LNCAP (cell line): ENCODE results near the gene KDM5A.

Source experiments
- TF ChIP-seq, protein P1 (sequence below): fragments of 450-650 bp; IDR thresholded peaks from 2 replicates; pipeline ENCODE4 v1.5.1; 2017; ENCODE audit warnings: mild to moderate bottlenecking

Gene KDM5A

DNA sequence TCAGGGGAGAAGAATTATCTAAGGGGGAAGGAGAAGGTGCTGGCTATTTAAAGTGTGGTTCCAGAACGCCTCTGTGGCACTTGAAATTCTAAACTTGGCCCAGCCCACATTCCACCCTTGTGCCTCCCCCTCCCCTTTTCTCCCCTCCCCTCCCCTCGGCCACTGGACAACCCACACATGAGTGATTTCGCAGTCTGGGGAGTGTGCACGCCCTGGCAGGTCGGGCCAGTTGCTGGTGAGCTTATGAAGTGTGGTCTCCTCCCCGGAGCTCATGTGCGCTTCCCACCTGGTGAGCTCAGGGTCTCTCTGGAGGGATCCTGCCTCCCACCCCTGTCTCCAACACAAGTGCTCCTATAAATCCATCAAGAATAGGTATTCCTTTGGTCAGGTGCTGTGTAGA is 126.3 kb downstream of the KDM5A start, which contains the start of gene SLC6A13:
SLC6A13 (minus strand) TSS at position 20 of the 400 bp plus-strand sequence. CDS start 2,784 bp downstream, outside the sequence.
- TF ChIP-seq, protein P1, sequence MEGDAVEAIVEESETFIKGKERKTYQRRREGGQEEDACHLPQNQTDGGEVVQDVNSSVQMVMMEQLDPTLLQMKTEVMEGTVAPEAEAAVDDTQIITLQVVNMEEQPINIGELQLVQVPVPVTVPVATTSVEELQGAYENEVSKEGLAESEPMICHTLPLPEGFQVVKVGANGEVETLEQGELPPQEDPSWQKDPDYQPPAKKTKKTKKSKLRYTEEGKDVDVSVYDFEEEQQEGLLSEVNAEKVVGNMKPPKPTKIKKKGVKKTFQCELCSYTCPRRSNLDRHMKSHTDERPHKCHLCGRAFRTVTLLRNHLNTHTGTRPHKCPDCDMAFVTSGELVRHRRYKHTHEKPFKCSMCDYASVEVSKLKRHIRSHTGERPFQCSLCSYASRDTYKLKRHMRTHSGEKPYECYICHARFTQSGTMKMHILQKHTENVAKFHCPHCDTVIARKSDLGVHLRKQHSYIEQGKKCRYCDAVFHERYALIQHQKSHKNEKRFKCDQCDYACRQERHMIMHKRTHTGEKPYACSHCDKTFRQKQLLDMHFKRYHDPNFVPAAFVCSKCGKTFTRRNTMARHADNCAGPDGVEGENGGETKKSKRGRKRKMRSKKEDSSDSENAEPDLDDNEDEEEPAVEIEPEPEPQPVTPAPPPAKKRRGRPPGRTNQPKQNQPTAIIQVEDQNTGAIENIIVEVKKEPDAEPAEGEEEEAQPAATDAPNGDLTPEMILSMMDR = no peak

DNA sequence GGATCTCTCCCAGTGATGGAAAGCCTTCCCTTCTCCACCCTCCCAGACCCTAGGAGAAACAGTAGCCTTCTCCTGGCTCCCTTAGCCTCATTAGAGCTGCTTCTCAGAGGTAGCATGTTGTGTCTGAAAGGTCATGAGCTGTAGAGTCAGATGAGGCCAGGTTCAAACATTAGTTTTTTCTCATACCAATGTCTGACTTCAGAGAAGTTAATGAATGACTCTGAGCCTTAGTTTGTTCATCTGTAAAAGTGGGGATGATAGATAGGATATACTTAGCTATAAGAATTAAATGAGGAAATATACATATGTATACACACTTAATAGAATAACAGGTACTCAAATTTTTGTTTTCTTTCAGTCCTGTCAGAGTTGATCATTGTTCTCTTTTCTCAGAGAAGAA is 127.0 kb downstream of the KDM5A start:
- TF ChIP-seq, protein P1 = no peak

DNA sequence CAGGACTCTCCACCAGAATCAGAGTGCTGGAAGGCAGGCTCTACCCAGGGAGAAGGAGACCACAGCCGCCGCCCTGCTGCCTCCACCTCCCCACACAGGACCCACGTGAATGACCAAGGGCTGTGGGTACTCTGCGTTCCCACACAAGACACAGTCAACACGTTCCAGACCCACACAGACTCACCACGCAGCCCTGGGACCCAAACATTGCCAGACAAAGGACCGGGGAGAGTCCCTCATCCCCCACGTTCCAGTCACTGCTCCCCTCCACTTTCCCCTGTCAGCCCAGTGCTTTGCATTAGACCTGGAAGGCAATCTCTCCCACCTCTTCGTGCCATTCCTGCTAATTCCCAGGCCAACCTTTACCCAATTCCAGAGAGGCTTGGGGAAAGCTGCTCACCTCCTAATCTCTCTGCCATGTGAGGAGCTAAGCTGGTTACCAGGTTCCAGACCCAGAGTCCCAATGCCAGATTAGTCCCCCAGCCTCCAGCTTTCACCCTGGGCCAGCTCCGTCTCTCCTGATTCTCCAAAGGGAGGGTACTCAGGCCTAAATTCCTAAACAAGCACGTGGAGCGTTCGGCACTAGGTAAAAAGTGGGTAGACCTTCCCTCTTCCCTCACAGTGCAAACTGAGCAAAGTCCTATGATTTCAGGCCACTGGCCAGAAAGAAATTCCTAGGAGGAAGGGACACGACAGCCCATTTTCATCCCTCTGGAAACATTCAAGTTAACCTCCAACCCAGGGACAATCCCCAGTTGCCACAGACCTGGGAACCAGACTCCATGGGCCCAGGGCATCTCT is 131.4 kb downstream of the KDM5A start:
- TF ChIP-seq, protein P1 = no peak

DNA sequence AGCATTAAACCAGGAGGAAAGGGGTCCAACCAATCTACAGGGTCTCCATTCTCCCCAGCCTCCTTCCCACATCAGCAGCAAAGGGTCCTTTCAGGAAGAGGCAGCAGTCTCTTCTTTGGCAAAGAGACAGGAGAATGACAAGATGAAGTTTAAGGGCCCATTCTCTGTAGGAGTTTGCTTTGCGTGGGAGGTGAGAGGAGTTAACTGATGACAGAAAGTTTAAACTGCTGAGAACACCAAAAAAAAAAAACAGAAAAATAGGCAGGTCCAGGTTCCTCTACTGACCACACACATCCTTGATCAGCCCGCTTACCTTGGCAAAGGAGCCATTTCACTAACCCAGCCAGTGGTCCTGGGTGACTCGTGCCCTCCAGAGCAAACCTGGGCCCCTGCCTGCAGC is 132.2 kb downstream of the KDM5A start:
- TF ChIP-seq, protein P1 = no peak

DNA sequence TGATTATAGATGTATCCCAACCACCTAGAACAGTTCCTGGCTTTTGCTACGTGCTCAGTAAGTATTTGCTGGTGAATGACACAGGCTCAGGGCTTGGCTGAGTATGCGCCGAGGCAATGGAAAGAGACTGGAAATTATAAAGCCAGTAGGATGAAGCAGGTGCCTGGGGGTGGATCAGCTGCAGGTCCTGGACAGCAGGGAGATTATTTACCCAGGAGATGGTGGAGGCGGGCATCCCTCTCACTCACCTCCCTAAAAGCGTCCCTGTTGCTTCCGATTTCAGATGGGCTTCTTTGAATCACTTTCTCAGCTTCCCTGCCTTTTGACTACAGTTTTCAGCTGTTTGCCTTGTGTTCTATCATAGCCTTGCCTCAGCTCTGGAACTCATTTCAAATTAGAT is 132.9 kb downstream of the KDM5A start:
- TF ChIP-seq, protein P1 = no peak

DNA sequence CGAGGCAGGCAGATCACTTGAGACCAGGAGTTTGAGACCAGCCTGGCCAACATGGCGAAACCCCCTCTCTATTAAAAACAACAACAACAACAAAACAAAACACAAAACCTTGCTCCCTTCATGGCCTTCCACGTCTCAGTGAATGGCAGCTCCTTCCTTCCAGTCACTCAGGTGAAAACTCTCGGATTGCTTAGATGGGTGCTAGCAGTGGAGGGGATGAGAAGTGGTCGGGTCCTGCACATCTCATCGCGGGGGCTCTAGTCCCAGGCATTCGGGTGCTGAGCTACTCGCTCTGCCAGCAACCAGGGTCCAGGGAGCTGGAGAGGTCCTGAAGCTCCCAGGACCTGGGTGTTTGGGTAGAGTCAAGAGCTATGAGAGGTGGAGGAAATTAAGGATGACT is 134.2 kb downstream of the KDM5A start:
- TF ChIP-seq, protein P1 = no peak

DNA sequence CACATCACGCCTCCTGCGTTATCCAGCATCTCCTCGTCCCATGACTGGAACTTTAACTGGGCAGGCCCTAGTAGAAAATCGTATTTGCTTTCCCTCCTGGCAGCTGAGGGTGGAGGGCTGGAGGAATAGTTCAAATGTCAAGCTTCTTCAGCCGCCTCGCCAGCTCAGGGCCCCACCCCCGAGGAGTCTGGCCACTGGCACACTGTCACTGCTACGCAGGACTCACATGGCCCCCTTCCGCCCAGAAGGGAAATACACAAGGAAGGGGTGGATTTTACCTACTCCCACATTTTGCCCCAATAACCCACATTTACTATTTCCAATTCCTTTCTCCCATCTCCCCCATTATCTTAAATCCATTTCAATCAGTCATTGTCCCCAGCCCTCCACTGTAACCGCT is 135.1 kb downstream of the KDM5A start:
- TF ChIP-seq, protein P1 = no peak
